Hepatocyte (in vitro differentiated cells): Measurements from ENCODE around the gene CABP2. TPM values are rescaled to one million over a fixed set of nuclear protein-coding genes. Genes with fewer than 3 reads are reported as not detected.

Experiments
- DNase-seq: peaks from one replicate; pipeline ENCODE4 v3.0.0-alpha.2; 2016; ENCODE audit warnings: low spot score
- H2AFZ ChIP-seq: fragments of 200-600 bp; sonication (generic); 2 replicates; pipeline ENCODE4 v1.6.0; 2016; ENCODE audit warnings: antibody characterized with exemption, mild to moderate bottlenecking
- H3K27ac ChIP-seq: fragments of 200-600 bp; sonication (generic); 2 replicates; pipeline ENCODE4 v1.5.1; 2016; ENCODE audit warnings: mild to moderate bottlenecking
- H3K27me3 ChIP-seq: fragments of 200-600 bp; sonication (generic); 2 replicates; pipeline ENCODE4 v1.6.1; 2016
- H3K36me3 ChIP-seq: fragments of 200-600 bp; sonication (generic); replicated peaks from 2 replicates; pipeline ENCODE4 v1.5.1; 2016; ENCODE audit warnings: low read depth; ENCODE audit not compliant: insufficient read depth
- H3K4me1 ChIP-seq: fragments of 200-600 bp; sonication (generic); 2 replicates; pipeline ENCODE4 v1.5.1; 2016; ENCODE audit warnings: mild to moderate bottlenecking, moderate library complexity; ENCODE audit not compliant: insufficient read depth
- H3K4me2 ChIP-seq: fragments of 200-600 bp; sonication (generic); 2 replicates; pipeline ENCODE4 v1.6.0; 2016
- H3K4me3 ChIP-seq: fragments of 200-600 bp; sonication (generic); 2 replicates; pipeline ENCODE4 v1.5.1; 2016; ENCODE audit warnings: mild to moderate bottlenecking
- H3K79me2 ChIP-seq: fragments of 200-600 bp; sonication (generic); 2 replicates; pipeline ENCODE4 v1.6.0; 2017; ENCODE audit warnings: mild to moderate bottlenecking
- H3K9me2 ChIP-seq: fragments of 200-600 bp; sonication (generic); replicated peaks from 2 replicates; pipeline ENCODE4 v1.6.0; 2017; ENCODE audit warnings: mild to moderate bottlenecking; ENCODE audit not compliant: insufficient read depth
- H3K9me3 ChIP-seq: fragments of 200-600 bp; sonication (generic); 2 replicates; pipeline ENCODE4 v1.5.1; 2016; ENCODE audit warnings: low read depth, mild to moderate bottlenecking
- H4K20me1 ChIP-seq: fragments of 200-600 bp; sonication (generic); 2 replicates; pipeline ENCODE4 v1.6.0; 2016; ENCODE audit warnings: mild to moderate bottlenecking; ENCODE audit not compliant: insufficient read depth, poor library complexity, severe bottlenecking
- CTCF ChIP-seq: fragments of 200-600 bp; sonication (generic); IDR thresholded peaks from 2 replicates; pipeline ENCODE4 v1.5.1; 2016; ENCODE audit warnings: antibody characterized with exemption, mild to moderate bottlenecking; ENCODE audit not compliant: poor library complexity
- EZH2 ChIP-seq: fragments of 200-600 bp; sonication (generic); IDR thresholded peaks from 2 replicates; pipeline ENCODE4 v1.6.1; 2016; ENCODE audit warnings: antibody characterized with exemption, mild to moderate bottlenecking, borderline replicate concordance
- EZH2phosphoT487 ChIP-seq: fragments of 200-600 bp; sonication (generic); IDR thresholded peaks from one replicate; pipeline ENCODE4 v1.6.1; 2018; ENCODE audit warnings: antibody characterized with exemption, mild to moderate bottlenecking, low read depth, moderate library complexity; ENCODE audit not compliant: unreplicated experiment, severe bottlenecking
- WGBS: methylation state at CpG from one replicate; pipeline ENCODE4 v1.1.6; 2016; ENCODE audit warnings: low lambda C conversion rate; ENCODE audit errors: missing lambda C conversion rate; 5-methylcytosine and 5-hydroxymethylcytosine counted together
- microRNA-seq: library from miRNA; unstranded; fragments of <30 nt; microRNA quantifications from one replicate; pipeline ENCODE4, GENCODE V29; 2017
- polyA plus RNA-seq: library from polyadenylated mRNA; unstranded; fragments of >200 nt; fragmentation: Nextera tagmentation; extraction: Ambion mirVana; gene quantifications from 2 replicates; pipeline ENCODE4 v1.2.1, GENCODE V29; 2016
- small RNA-seq: library from RNA; depleted of rRNA; stranded (forward); fragments of <200 nt; gene quantifications from one replicate; pipeline ENCODE3, GENCODE V24; 2014
- total RNA-seq: library from RNA; depleted of rRNA; stranded (reverse); fragments of >200 nt; gene quantifications from 2 replicates; pipeline ENCODE4 v1.2.3, GENCODE V29; 2014

The CABP2 gene
- total and polyA plus RNA-seq, 2 experiments from 2014 or later, result not detected

GRCh38 chr11:67472882-67473281 lies 50.4 kb downstream of the CABP2 start:
- H3K9me3 ChIP-seq, result no peaks in the 10 kb centered on the region
- H3K27ac ChIP-seq, result no peak overlapping the region
- 81% methylated on average over 7 of the region's 7 CpGs for WGBS
- H3K79me2 ChIP-seq, result peaks cover 9% of the 10 kb centered on the region
- H3K4me1 ChIP-seq, result peaks cover 2% of the 10 kb centered on the region
- no peak for DNase-seq
- H3K27me3 ChIP-seq, result no peaks in the 10 kb centered on the region
- H2AFZ ChIP-seq, result no peak overlapping the region
- no peaks in the 10 kb centered on the region for H3K36me3 ChIP-seq
- no peak overlapping the region for H3K4me3 ChIP-seq
- no peaks in the 10 kb centered on the region for H3K9me2 ChIP-seq
- no peaks in the 10 kb centered on the region for H4K20me1 ChIP-seq
- no peak overlapping the region for H3K4me2 ChIP-seq
- TF ChIP-seq EZH2 (no peak), EZH2phosphoT487 (no peak), CTCF (no peak)

- no peak for DNase-seq
- TF ChIP-seq EZH2phosphoT487, result no peak
- no peak for TF ChIP-seq EZH2
- TF ChIP-seq CTCF, result no peak
- WGBS, result 87% methylated on average over 8 of the region's 8 CpGs
- no peak overlapping the region for H3K4me2 ChIP-seq
- peaks cover 31% of the 10 kb centered on the region for H3K79me2 ChIP-seq
- no peaks in the 10 kb centered on the region for H3K27me3 ChIP-seq
- H4K20me1 ChIP-seq, result no peaks in the 10 kb centered on the region
- H3K9me3 ChIP-seq, result no peaks in the 10 kb centered on the region
- peaks cover 4% of the 10 kb centered on the region for H3K4me1 ChIP-seq
- H3K4me3 ChIP-seq, result no peak overlapping the region
- no peaks in the 10 kb centered on the region for H3K36me3 ChIP-seq
- no peak overlapping the region for H3K27ac ChIP-seq
- no peaks in the 10 kb centered on the region for H3K9me2 ChIP-seq
- H2AFZ ChIP-seq, result no peak overlapping the region
Observed at GRCh38 chr11:67470337-67471002, 52.8 kb downstream of the CABP2 start.

GRCh38 chr11:67469508-67469811 lies 53.8 kb downstream of the CABP2 start:
- Histone ChIP-seq H2AFZ (peak overlapping the region; percentile 97), H3K4me2 (peak overlapping the region; percentile 93), H4K20me1 (no peaks in the 10 kb centered on the region), H3K27me3 (no peaks in the 10 kb centered on the region), H3K4me1 (peaks cover 4% of the 10 kb centered on the region), H3K27ac (peak overlapping the region; percentile 89), H3K79me2 (peaks cover 37% of the 10 kb centered on the region), H3K9me2 (no peaks in the 10 kb centered on the region), H3K36me3 (no peaks in the 10 kb centered on the region), H3K4me3 (peak overlapping the region; percentile 62), H3K9me3 (no peaks in the 10 kb centered on the region)
- DNase-seq, result no peak
- WGBS, result 39% methylated on average over 9 of the region's 9 CpGs
- TF ChIP-seq EZH2phosphoT487, result no peak
- no peak for TF ChIP-seq EZH2
- TF ChIP-seq CTCF, result no peak

Small RNA genes lying within 50 kb of the gene (microRNA-seq; reads per million reads assigned to microRNA genes)
- 1.3 reads per million for gene MIR6752

Small RNA genes lying within 50 kb of the gene (small RNA-seq; reads per million reads assigned to genes)
- not detected for gene MIR6752

Other genes starting within 250 kb of the CABP2 start
- 22.1 and 25.3 TPM in 2 replicates for gene ANKRD13D, start 234.1 kb downstream of the CABP2 start, total RNA-seq
- 43.9 and 49.5 TPM in 2 replicates for gene ANKRD13D, start 234.1 kb downstream of the CABP2 start, polyA plus RNA-seq
- 27.7 and 29.7 TPM in 2 replicates for gene SSH3, start 219.9 kb downstream of the CABP2 start, total RNA-seq
- gene SSH3, start 219.9 kb downstream of the CABP2 start, polyA plus RNA-seq, result 49.5 and 66.4 TPM in 2 replicates
- gene POLD4, start 169.9 kb downstream of the CABP2 start, total RNA-seq, result 69.8 and 74.4 TPM in 2 replicates
- 97.4 and 117 TPM in 2 replicates for gene POLD4, start 169.9 kb downstream of the CABP2 start, polyA plus RNA-seq
- gene CLCF1, start 149.8 kb downstream of the CABP2 start, total RNA-seq, result 5.5 and 13.2 TPM in 2 replicates
- gene CLCF1, start 149.8 kb downstream of the CABP2 start, polyA plus RNA-seq, result 6.5 and 9.4 TPM in 2 replicates
- 17.3 and 24.0 TPM in 2 replicates for gene RAD9A, start 131.5 kb downstream of the CABP2 start, total RNA-seq
- gene RAD9A, start 131.5 kb downstream of the CABP2 start, polyA plus RNA-seq, result 20.2 and 25.0 TPM in 2 replicates
- gene PPP1CA, start 121.6 kb downstream of the CABP2 start, total RNA-seq, result 146 and 152 TPM in 2 replicates
- gene PPP1CA, start 121.6 kb downstream of the CABP2 start, polyA plus RNA-seq, result 242 TPM in 2 replicates
- 0.16 TPM in 1 of 2 replicates, not detected in the other for gene TBC1D10C, start 119.4 kb downstream of the CABP2 start, total RNA-seq
- 0.07 and 0.26 TPM in 2 replicates for gene TBC1D10C, start 119.4 kb downstream of the CABP2 start, polyA plus RNA-seq
- 0.92 and 2.4 TPM in 2 replicates for gene CARNS1, start 107.8 kb downstream of the CABP2 start, total RNA-seq
- 7.7 and 11.5 TPM in 2 replicates for gene CARNS1, start 107.8 kb downstream of the CABP2 start, polyA plus RNA-seq
- gene RPS6KB2, start 95.0 kb downstream of the CABP2 start, total RNA-seq, result 59.9 and 65.0 TPM in 2 replicates
- gene RPS6KB2, start 95.0 kb downstream of the CABP2 start, polyA plus RNA-seq, result 105 and 107 TPM in 2 replicates
- gene PTPRCAP, start 85.8 kb downstream of the CABP2 start, total RNA-seq, result 2.5 and 3.4 TPM in 2 replicates
- gene PTPRCAP, start 85.8 kb downstream of the CABP2 start, polyA plus RNA-seq, result 1.0 and 1.3 TPM in 2 replicates
- 104 and 118 TPM in 2 replicates for gene CORO1B, start 80.0 kb downstream of the CABP2 start, total RNA-seq
- gene CORO1B, start 80.0 kb downstream of the CABP2 start, polyA plus RNA-seq, result 150 and 152 TPM in 2 replicates
- not detected in 2 replicates for gene GPR152, start 70.7 kb downstream of the CABP2 start, total RNA-seq
- gene GPR152, start 70.7 kb downstream of the CABP2 start, polyA plus RNA-seq, result not detected in 2 replicates
- not detected in 2 replicates for gene CABP4, start 68.1 kb downstream of the CABP2 start, total RNA-seq
- not detected in 2 replicates for gene CABP4, start 68.1 kb downstream of the CABP2 start, polyA plus RNA-seq
- gene TMEM134, start 54.2 kb downstream of the CABP2 start, total RNA-seq, result 40.9 and 43.2 TPM in 2 replicates
- gene TMEM134, start 54.2 kb downstream of the CABP2 start, polyA plus RNA-seq, result 93.7 and 107 TPM in 2 replicates
- gene AIP, start 40.4 kb downstream of the CABP2 start, total RNA-seq, result 35.3 and 50.7 TPM in 2 replicates
- gene AIP, start 40.4 kb downstream of the CABP2 start, polyA plus RNA-seq, result 44.0 and 45.2 TPM in 2 replicates
- gene PITPNM1, start 18.1 kb downstream of the CABP2 start, total RNA-seq, result 26.3 and 28.1 TPM in 2 replicates
- gene PITPNM1, start 18.1 kb downstream of the CABP2 start, polyA plus RNA-seq, result 32.4 and 39.8 TPM in 2 replicates
- gene CDK2AP2, start 15.3 kb downstream of the CABP2 start, total RNA-seq, result 47.3 and 54.3 TPM in 2 replicates
- gene CDK2AP2, start 15.3 kb downstream of the CABP2 start, polyA plus RNA-seq, result 174 and 177 TPM in 2 replicates
- 943 and 1,040 TPM in 2 replicates for gene GSTP1, start 60.4 kb upstream of the CABP2 start, total RNA-seq
- 1,974 and 1,982 TPM in 2 replicates for gene GSTP1, start 60.4 kb upstream of the CABP2 start, polyA plus RNA-seq
- gene NDUFV1, start 83.5 kb upstream of the CABP2 start, total RNA-seq, result 163 and 194 TPM in 2 replicates
- 226 and 239 TPM in 2 replicates for gene NDUFV1, start 83.5 kb upstream of the CABP2 start, polyA plus RNA-seq
- gene NUDT8, start 106.5 kb upstream of the CABP2 start, total RNA-seq, result 12.9 and 13.6 TPM in 2 replicates
- gene NUDT8, start 106.5 kb upstream of the CABP2 start, polyA plus RNA-seq, result 28.7 and 29.2 TPM in 2 replicates
- 0.70 TPM in 1 of 2 replicates, not detected in the other for gene TBX10, start 116.3 kb upstream of the CABP2 start, total RNA-seq
- gene TBX10, start 116.3 kb upstream of the CABP2 start, polyA plus RNA-seq, result 0.34 TPM in 1 of 2 replicates, not detected in the other
- gene ACY3, start 127.3 kb upstream of the CABP2 start, total RNA-seq, result 9.5 and 15.4 TPM in 2 replicates
- gene ACY3, start 127.3 kb upstream of the CABP2 start, polyA plus RNA-seq, result 18.7 and 20.9 TPM in 2 replicates
- 0.80 and 2.5 TPM in 2 replicates for gene ALDH3B2, start 151.2 kb upstream of the CABP2 start, total RNA-seq
- gene ALDH3B2, start 151.2 kb upstream of the CABP2 start, polyA plus RNA-seq, result 0.61 and 1.6 TPM in 2 replicates